Fibroblast of peridontal ligament (primary cell): ENCODE results near the gene ZIC5.
A peak's percentile ranks its signal among the peaks of the same experiment; 100 is the strongest.

Experiments used
- DNase-seq: peaks from one replicate; pipeline ENCODE4 v3.0.0-alpha.2; 2010; ENCODE audit errors: extremely low read depth

ZIC5 gene

GRCh38 chr13:99932912-99933311 lies 38.7 kb downstream of the ZIC5 start:
- DNase-seq: no peak

DNA sequence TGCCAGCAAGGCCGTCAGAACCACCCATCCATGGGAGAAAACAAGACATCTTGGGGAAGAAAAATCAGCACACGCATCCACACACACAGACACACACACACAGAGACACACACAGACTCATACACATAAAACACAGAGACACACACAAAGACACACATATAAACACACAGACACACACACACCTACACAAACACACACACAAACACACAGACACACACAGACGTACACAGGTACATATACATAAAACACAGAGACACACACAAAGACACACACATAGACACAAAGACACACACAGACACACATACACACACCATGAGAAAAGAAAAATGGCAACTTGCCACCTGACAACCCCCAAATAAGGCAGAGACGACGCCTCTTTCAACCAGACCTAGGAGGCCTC lies 40.6 kb downstream of the ZIC5 start:
- DNase-seq: no peak

DNA sequence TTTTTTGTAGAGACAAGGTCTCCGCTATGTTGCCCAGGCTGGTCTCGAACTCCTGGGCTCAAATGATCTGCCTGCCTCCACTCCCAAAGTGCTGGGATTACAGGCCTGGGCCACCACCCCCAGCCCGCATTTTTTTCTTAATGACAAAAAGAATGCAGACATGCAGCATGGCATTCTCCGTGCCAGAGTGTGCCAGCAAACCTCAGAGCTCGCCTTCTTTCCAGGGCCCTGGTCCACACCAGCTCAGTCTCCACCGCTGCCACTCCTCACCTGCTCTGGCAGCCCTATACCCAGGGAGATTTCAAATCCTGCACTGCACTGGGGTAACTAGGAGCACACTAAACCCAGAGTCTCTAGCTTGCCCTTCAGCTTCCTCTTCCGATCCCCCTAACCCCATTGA lies 41.7 kb downstream of the ZIC5 start:
- no peak for DNase-seq

DNA sequence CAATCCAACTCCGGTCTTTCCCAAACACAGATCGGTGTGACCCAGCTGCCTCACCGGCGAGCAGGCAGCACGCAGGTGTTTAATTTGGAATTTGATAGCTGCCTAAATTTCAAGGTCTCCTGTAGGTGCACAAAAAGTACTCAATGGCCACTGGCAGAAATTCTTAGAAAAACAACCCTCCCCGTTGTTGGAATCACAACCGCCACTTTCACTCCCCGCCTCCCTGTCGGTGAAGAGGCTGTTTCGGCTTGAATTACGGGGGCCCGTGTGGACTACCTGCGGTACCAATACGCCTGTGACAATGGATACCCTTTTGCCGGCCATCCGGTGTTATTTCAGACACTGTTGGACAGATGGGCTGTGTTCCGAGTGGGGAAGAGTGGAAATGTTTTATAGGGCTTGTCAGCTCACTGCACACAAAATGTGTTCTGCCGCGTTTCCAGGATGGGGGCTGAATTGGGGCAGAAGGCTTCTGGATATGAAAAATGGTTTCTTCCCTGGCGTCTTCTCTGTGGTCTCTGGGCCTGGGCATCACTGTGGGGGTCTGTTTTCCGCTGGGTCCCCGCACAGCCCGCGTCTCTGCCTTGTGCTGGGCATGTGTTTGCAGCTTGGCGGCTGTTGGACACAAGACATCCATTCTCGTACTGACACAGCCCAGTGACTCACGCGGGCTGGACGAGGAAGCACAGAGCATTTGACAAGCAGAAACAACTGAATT lies 45.4 kb downstream of the ZIC5 start:
- no peak for DNase-seq

- DNase-seq: no peak
These were observed 47.5 kb downstream of the ZIC5 start for GRCh38 chr13:99923877-99924582.

GRCh38 chr13:99922631-99923404 lies 48.7 kb downstream of the ZIC5 start:
- DNase-seq: no peak

DNA sequence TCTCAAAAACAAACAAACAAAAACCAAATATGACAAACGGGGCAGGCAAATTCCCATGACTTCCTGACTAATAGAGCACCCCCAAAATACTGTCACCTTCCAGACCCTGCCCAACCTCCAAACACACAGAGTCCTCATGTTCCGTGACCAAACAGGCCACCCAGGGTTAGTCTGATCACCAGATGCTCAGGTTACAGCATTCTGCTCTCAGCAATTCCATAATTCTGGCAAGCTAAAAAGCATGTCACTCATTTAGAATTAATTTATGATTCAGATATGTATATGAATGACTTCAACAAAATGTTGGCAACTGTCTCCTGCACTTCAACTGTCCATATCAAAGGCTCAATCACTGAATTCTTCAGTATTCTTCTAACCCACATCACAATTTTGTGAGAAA lies 52.4 kb downstream of the ZIC5 start:
- DNase-seq: no peak

GRCh38 chr13:99916366-99917103 lies 55.0 kb downstream of the ZIC5 start:
- peak; percentile 81 for DNase-seq

GRCh38 chr13:99913167-99913566 lies 58.4 kb downstream of the ZIC5 start:
- no peak for DNase-seq
